GM18907 (cell line): Measurements from ENCODE around the gene EEF1A1.
"Not testable (repeated sequence)": the region's sequence is repeated elsewhere in the genome, so short reads cannot be mapped to it uniquely, and the experiment has no call there.

Source experiments
- ATAC-seq: cut with Tn5 transposase; IDR thresholded peaks from one replicate; pipeline ENCODE4 v1.9.1; 2021; ENCODE audit warnings: mild to moderate bottlenecking, moderate library complexity; ENCODE audit not compliant: unreplicated experiment

EEF1A1 gene

GRCh38 chr6:73506246-73506645, 14.6 kb downstream of the EEF1A1 start:
- no peak for ATAC-seq

DNA sequence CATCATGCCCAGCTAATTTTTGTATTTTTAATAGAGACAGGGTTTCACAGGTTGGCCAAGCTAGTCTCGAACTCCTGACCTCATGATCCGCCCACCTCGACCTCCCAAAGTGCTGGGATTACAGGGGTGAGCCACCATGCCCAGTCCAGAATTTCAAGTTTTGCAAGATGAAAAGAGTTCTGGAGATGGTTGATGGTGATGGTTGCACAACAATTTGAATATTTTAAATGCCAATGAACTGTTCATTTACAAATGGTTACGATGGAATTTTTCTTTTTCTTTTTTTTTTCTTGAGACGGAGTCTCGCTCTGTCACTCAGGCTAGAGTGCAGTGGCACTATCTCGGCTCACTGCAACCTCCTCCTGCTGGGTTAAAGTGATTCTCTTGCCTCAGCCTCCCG, 15.1 kb downstream of the EEF1A1 start:
- not testable (repeated sequence) for ATAC-seq

GRCh38 chr6:73505142-73505541, 15.7 kb downstream of the EEF1A1 start:
- ATAC-seq, result no peak

DNA sequence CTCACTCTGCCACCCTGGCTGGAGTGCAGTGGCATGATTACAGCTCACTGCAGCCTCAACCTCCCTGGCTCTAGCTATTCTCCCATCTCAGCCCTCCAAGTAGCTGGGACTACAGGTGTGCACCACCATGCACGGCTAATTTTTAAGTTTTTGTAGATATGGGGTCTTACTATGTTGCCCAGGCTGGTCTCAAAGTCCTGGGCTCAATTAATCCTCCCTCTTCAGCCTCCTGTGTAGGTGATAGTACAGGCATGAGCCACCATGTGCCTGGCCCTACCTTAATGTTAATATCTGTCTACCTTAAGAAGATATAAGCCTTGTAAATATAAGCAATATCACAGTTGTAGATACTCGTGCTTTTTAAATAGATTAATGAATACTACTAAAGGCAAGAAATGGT, 16.7 kb downstream of the EEF1A1 start:
- ATAC-seq, result no peak

- ATAC-seq, result no peak
Observed at GRCh38 chr6:73503027-73503772, 17.6 kb downstream of the EEF1A1 start.

GRCh38 chr6:73497915-73498314, 22.9 kb downstream of the EEF1A1 start:
- ATAC-seq, result no peak

DNA sequence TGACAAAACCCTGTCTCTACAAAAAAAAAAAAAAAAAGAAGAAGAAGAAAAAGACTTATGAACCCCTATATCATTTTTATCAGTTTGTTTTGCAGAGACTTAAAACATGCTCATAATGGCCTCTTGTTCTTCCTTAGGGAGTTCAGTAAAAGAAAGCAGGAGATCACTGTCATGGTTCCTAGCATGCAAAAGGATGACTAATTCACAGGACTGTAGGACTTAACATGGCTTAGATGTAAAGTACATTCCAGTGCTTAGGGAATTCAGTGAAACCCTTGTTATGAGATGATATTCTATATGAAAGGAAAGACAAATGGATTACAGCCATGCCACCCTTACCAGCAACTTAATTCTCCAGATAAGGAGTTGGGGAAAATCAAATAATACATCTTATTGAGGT, 29.5 kb downstream of the EEF1A1 start:
- ATAC-seq, result no peak

DNA sequence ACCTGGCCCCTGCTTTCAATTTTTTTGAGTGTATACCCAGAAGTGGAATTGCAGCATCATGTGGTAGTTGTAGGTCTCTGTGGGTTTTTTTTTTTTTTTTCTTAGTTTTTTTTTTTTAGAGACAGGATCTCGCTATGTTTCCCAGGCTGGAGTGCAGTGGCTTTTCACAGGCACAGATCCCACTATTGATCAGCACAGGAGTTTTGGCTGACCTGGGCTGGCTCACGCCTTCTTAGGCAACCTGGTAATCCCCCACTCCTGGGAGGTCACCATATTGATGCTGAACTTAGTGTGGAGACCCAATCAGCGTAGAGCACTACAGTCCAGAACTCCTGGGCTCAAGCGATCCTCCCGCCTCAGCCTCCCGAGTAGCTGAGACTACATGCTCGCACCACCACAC, 33.4 kb downstream of the EEF1A1 start:
- ATAC-seq, result no peak

DNA sequence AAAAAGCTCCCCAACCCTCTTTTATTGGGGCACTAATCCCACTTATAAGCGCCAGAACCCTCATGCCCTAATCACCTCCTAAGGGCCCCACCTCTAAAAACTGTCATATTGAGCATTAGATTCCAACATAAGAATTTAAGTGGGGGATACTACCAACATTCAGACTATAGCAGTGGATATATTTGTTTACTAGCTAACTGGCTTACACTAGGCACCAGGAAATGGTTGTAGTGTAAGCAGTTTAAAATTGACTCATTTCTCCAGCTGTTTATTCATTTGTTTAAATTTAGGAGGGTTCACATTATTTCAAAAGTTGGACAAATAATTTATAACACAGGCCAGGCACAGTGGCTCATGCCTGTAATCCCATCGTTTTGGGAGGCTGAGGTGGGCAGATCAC, 36.4 kb downstream of the EEF1A1 start:
- ATAC-seq, result no peak

- no peak for ATAC-seq
Observed at GRCh38 chr6:73481969-73482368, 38.9 kb downstream of the EEF1A1 start.

DNA sequence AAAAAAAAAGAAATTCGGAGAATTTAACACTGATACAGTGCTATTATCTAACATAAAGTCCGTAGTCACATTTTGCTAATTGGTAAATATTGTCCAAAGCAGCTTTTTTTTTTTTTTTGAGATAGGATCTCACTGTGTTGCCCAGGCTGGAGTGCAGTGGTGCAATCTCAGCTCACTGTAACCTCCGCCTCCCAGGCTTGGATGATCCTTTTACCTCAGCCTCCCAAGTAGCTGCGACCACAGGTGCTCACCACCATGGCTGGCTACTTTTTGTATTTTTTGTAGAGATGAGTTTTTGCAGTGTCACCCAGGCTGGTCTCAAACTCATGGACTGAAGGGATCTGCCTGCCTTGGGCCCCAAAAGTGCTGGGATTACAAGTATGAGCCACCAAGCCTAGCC, 43.4 kb downstream of the EEF1A1 start:
- ATAC-seq, result no peak

GRCh38 chr6:73476723-73477122, 44.1 kb downstream of the EEF1A1 start:
- no peak for ATAC-seq

DNA sequence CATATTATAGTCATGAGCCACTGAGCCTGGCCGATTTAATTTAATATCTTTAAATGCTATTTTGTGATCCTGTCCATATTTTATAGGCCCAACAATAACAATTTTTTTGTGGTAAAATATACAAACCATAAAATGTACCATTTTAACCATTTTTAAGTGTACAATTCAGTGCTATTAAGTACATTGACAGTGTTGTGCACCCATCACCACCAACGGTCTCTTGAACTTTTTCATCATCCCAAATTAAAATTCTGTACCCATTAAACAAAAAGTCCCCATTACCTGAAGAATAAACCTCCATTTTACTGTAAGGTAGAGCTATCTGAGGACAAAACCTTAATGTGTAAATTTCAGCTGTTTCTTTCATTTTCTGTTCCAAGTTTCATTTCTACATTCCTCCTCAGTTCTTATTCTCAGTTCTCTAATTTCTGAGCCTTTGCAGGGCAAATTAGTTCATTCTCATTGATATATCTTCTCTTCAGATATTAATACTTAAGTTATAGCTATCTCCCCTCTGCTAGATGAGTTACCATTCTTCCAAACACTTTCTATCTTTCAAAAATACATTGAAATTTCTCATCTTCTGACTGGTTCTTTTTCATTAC, 49.0 kb downstream of the EEF1A1 start:
- peak; percentile 93 for ATAC-seq
